Mucosa of rectum (tissue), 2 donors: Measurements from ENCODE around the gene VASN.

Experiments
- H3K27ac ChIP-seq, 2 donors: one replicate each; pipeline ENCODE4 v1.7.0; 2013; ENCODE audit warnings: inconsistent platforms in 2 of 2, low read depth in 2 of 2, low read length in 2 of 2
- H3K27me3 ChIP-seq, 2 donors: one replicate each; pipeline ENCODE4 v1.7.0; 2013; ENCODE audit warnings: low read length in 2 of 2; ENCODE audit not compliant: control insufficient read depth in 2 of 2, insufficient read depth in 2 of 2
- H3K36me3 ChIP-seq, 2 donors: one replicate each; pipeline ENCODE4 v1.7.0; 2013; ENCODE audit warnings: low read length in 2 of 2; ENCODE audit not compliant: control insufficient read depth in 2 of 2, insufficient read depth in 2 of 2
- H3K4me1 ChIP-seq, 2 donors: one replicate each; pipeline ENCODE4 v1.7.0; 2013; ENCODE audit warnings: low read length in 2 of 2, mild to moderate bottlenecking in 1 of 2; ENCODE audit not compliant: control insufficient read depth in 2 of 2, insufficient read depth in 2 of 2
- H3K4me3 ChIP-seq, 2 donors: one replicate each; pipeline ENCODE4 v1.7.0; 2013; ENCODE audit warnings: low read length in 2 of 2
- H3K9ac ChIP-seq, 2 donors: one replicate each; pipeline ENCODE4 v1.7.0; 2013; ENCODE audit warnings: low read length in 2 of 2, low read depth in 1 of 2, mild to moderate bottlenecking in 1 of 2
- H3K9me3 ChIP-seq, 2 donors: one replicate each; pipeline ENCODE4 v1.7.0; 2013; ENCODE audit warnings: low read length in 2 of 2; ENCODE audit not compliant: control insufficient read depth in 2 of 2
- donor health status: healthy.
- donor health status: Normal muscosa, but diverticular disease.

Gene VASN

DNA sequence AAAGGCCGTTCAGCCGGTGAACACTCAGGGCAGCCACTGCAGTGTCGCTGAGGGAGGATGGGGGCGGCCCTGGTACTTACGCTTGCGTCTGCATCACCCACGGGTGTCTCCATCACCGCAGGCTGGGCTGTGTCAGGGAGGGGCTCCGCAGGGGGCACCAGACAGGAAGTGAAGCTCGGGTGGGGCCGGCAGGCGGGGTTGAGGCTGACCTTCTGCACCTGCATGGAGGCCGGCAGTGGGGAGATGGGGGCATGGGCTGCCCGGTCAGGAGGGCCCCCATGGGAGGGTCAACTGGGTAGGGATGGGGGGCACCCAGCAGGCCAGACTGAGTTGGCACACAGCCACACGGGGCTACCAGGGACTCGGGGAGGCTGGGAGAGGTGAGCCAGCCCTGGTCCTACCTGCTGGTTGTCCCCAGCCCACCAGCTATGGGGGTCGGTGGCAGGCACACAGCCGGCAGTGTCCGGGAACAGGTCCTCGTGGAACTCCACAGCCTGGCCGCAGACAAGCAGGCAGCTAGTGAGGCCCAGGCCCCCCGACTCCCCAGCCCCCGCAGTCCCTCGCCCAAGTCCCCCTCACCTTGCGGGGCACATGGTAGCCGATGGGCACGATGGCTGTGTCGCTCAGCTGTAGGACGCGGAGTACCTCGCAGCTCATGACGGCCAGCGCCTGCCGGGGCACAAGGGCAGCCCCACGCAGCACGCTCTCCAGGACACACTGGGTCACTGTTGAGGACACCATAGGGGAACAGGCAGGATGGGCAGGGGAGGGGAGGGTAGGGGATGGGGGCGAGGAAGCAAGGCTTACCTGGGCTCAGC lies 7.2 kb upstream of the VASN start:
- no peak overlapping the region for H3K9ac ChIP-seq
- H3K4me1 ChIP-seq, result no peaks in the 10 kb centered on the region
- no peak overlapping the region for H3K27ac ChIP-seq
- no peaks in the 10 kb centered on the region for H3K27me3 ChIP-seq
- no peaks in the 10 kb centered on the region for H3K9me3 ChIP-seq
- no peak overlapping the region for H3K4me3 ChIP-seq
- H3K36me3 ChIP-seq, result peaks cover 33 to 40% of the 10 kb centered on the region in 2 donors

DNA sequence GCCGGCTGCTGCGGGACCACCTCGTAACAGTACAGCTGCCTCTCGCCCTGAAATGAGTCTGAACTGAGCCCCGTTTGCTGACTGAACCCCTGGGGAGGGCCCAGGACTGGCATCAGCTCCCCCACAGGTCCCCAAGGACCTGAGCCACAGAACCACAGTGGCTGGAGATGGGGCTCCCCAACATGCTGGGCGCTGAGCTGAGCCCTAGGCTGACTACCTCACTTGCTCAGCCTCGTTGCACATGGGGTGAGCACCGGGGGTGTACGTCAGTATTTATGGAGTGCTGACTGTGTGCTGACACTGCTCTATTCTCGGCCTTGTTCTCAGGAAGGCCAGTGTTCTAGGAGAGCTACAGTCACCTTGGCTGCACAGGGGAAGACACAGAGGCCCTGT lies 6.6 kb upstream of the VASN start:
- Histone ChIP-seq H3K4me3 (no peak overlapping the region), H3K4me1 (no peaks in the 10 kb centered on the region), H3K9me3 (no peaks in the 10 kb centered on the region), H3K27ac (no peak overlapping the region), H3K36me3 (peaks cover 33 to 40% of the 10 kb centered on the region in 2 donors), H3K9ac (no peak overlapping the region), H3K27me3 (no peaks in the 10 kb centered on the region)

DNA sequence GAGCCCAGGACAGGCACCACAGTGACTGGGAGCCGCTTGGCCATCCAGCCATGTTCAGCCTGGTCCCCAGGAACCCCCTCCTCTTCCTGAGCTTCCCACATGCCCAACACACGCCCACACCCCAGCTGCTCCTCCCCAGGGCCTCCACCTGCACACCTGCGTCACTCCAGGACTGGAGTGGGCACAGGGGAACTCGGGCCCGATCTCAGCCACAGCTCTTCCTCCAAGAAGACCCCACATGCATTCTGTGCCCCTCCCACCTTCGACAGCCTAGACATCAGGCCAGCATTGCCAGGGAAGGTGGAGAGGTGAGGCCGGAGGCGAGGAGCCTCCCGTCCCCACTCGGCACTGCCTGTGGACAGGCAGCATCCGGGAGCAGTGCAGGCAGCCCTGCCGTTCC lies 6.0 kb upstream of the VASN start:
- H3K27ac ChIP-seq, result no peak overlapping the region
- H3K36me3 ChIP-seq, result peaks cover 33 to 37% of the 10 kb centered on the region in 2 donors
- H3K4me3 ChIP-seq, result no peak overlapping the region
- H3K27me3 ChIP-seq, result no peaks in the 10 kb centered on the region
- no peaks in the 10 kb centered on the region for H3K9me3 ChIP-seq
- H3K9ac ChIP-seq, result no peak overlapping the region
- no peaks in the 10 kb centered on the region for H3K4me1 ChIP-seq

- Histone ChIP-seq H3K4me3 (no peak overlapping the region), H3K27ac (no peak overlapping the region), H3K9me3 (no peaks in the 10 kb centered on the region), H3K4me1 (no peaks in the 10 kb centered on the region), H3K9ac (no peak overlapping the region), H3K36me3 (peaks cover 33 to 34% of the 10 kb centered on the region in 2 donors), H3K27me3 (no peaks in the 10 kb centered on the region)
Measured at GRCh38 chr16:4366016-4366415, 5.6 kb upstream of the VASN start.

- Histone ChIP-seq H3K9me3 (no peaks in the 10 kb centered on the region), H3K27ac (no peak overlapping the region), H3K4me1 (peaks cover 4 to 6% of the 10 kb centered on the region in 2 donors), H3K4me3 (no peak overlapping the region), H3K9ac (no peak overlapping the region), H3K27me3 (no peaks in the 10 kb centered on the region), H3K36me3 (peaks cover 21 to 24% of the 10 kb centered on the region in 2 donors)
Measured at GRCh38 chr16:4367393-4367856, 4.2 kb upstream of the VASN start.

GRCh38 chr16:4369007-4369733 lies 2.5 kb upstream of the VASN start:
- H3K4me1 ChIP-seq, result peaks cover 9 to 12% of the 10 kb centered on the region in 2 donors
- H3K9me3 ChIP-seq, result no peaks in the 10 kb centered on the region
- no peak overlapping the region for H3K4me3 ChIP-seq
- no peak overlapping the region for H3K9ac ChIP-seq
- H3K27ac ChIP-seq, result no peak overlapping the region
- H3K27me3 ChIP-seq, result no peaks in the 10 kb centered on the region
- peaks cover 12 to 16% of the 10 kb centered on the region in 2 donors for H3K36me3 ChIP-seq

- Histone ChIP-seq H3K27ac (peak overlapping the region; percentile 35 to 67), H3K4me3 (no peak overlapping the region), H3K9ac (no peak overlapping the region), H3K36me3 (peaks cover 6% of the 10 kb centered on the region in 2 donors), H3K9me3 (no peaks in the 10 kb centered on the region), H3K27me3 (no peaks in the 10 kb centered on the region), H3K4me1 (peaks cover 9 to 15% of the 10 kb centered on the region in 2 donors)
Measured at GRCh38 chr16:4370151-4370550, 1.5 kb upstream of the VASN start.

- H3K36me3 ChIP-seq, result peaks cover 6% of the 10 kb centered on the region in 2 donors
- no peaks in the 10 kb centered on the region for H3K27me3 ChIP-seq
- H3K9ac ChIP-seq, result no peak overlapping the region
- H3K9me3 ChIP-seq, result no peaks in the 10 kb centered on the region
- peaks cover 9 to 15% of the 10 kb centered on the region in 2 donors for H3K4me1 ChIP-seq
- no peak overlapping the region for H3K4me3 ChIP-seq
- peak overlapping the region; percentile 35 to 67 for H3K27ac ChIP-seq
Measured at GRCh38 chr16:4370570-4371356, 885 bp upstream of the VASN start.

DNA sequence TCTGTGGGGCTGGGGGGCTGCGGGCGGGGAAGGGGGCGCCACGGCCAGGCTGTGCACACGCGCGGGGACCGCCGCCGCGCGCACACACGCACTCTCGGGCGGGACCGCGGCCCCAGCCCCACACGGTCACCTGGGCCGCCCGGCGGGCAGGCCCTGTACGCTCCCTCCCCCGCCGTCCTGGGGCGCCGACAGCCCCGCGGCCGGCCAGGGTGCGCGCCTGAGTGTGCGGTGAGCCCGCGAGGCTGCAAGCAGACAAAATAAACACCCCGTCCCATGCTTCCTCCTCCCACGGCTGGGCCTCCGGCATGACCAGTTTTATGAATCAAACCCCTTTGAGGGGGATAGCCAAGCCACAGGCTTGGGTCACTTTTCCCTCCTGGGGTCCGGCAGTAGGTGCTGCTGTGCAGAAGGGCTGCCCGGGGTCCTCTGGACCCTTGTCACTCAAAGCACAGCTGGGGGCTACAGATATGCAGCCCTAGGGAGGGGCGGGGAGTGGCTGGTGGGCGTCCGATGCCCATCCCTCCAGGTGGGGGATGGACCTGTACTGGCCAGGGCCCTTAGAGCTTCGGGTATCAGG lies 441 bp downstream of the VASN start:
- no peaks in the 10 kb centered on the region for H3K27me3 ChIP-seq
- H3K4me1 ChIP-seq, result peaks cover 9 to 15% of the 10 kb centered on the region in 2 donors
- H3K36me3 ChIP-seq, result peaks cover 4 to 5% of the 10 kb centered on the region in 2 donors
- peak overlapping the region; percentile 59 to 65 for H3K4me3 ChIP-seq
- no peaks in the 10 kb centered on the region for H3K9me3 ChIP-seq
- peak overlapping the region; percentile 38 for H3K9ac ChIP-seq
- H3K27ac ChIP-seq, result peak overlapping the region; percentile 29 to 43
